CD1c-positive myeloid dendritic cell (primary cell): ENCODE results near the gene POLE.

ENCODE experiments used
- DNase-seq: peaks from one replicate; pipeline ENCODE4 v3.0.0-alpha.2; 2016; ENCODE audit errors: extremely low spot score

Gene POLE

GRCh38 chr12:132632521-132633228 is 54.5 kb downstream of the POLE start:
- DNase-seq: no peak

- DNase-seq: no peak
These were observed 55.5 kb downstream of the POLE start for GRCh38 chr12:132631666-132632065.

- DNase-seq: no peak
These were observed 56.5 kb downstream of the POLE start for GRCh38 chr12:132630672-132631071.

- DNase-seq: no peak
These were observed 57.8 kb downstream of the POLE start for GRCh38 chr12:132629330-132629729.

- DNase-seq: no peak
These were observed 61.3 kb downstream of the POLE start for GRCh38 chr12:132625731-132626430.

- no peak for DNase-seq
These were observed 62.1 kb downstream of the POLE start for GRCh38 chr12:132624910-132625630.

GRCh38 chr12:132624186-132624855 is 62.8 kb downstream of the POLE start:
- no peak for DNase-seq

- DNase-seq: no peak
These were observed 63.9 kb downstream of the POLE start for GRCh38 chr12:132623072-132623869.

GRCh38 chr12:132622437-132623071 is 64.6 kb downstream of the POLE start:
- no peak for DNase-seq

GRCh38 chr12:132621657-132622435 is 65.3 kb downstream of the POLE start:
- DNase-seq: no peak

GRCh38 chr12:132620899-132621656 is 66.1 kb downstream of the POLE start:
- no peak for DNase-seq

GRCh38 chr12:132620113-132620898 is 66.8 kb downstream of the POLE start:
- DNase-seq: no peak

GRCh38 chr12:132619386-132620112 is 67.6 kb downstream of the POLE start:
- no peak for DNase-seq

GRCh38 chr12:132619071-132619385 is 68.1 kb downstream of the POLE start:
- DNase-seq: no peak

- DNase-seq: no peak
These were observed 68.5 kb downstream of the POLE start, which contains the start of gene P2RX2 for GRCh38 chr12:132618683-132619043. P2RX2 (plus strand) TSS chr12:132618776; CDS start chr12:132618817, 41 bp downstream.

GRCh38 chr12:132617822-132618682 is 69.1 kb downstream of the POLE start:
- no peak for DNase-seq

- DNase-seq: no peak
These were observed 69.9 kb downstream of the POLE start for GRCh38 chr12:132617135-132617701.
